C1 segment of cervical spinal cord (tissue), 14 donors: ENCODE data around the gene IPPK.
A peak's percentile ranks its signal among the peaks of the same experiment; 100 is the strongest.

Source experiments
- DNase-seq, 14 donors: peaks; one replicate each; lab custom pipeline; 2025; lab: John Stamatoyannopoulos, UW

The IPPK gene

GRCh38 chr9:92686954-92687353 lies 17.0 kb upstream of the IPPK start:
- DNase-seq: no peak

- DNase-seq: no peak
Measured at GRCh38 chr9:92685022-92685421, 15.1 kb upstream of the IPPK start.

GRCh38 chr9:92682269-92682668 lies 12.3 kb upstream of the IPPK start:
- DNase-seq: no peak

GRCh38 chr9:92680166-92681119 lies 10.5 kb upstream of the IPPK start:
- DNase-seq: no peak

- no peak for DNase-seq
Measured at GRCh38 chr9:92679413-92680165, 9.7 kb upstream of the IPPK start.

- DNase-seq: peak in 2 of 14 donors; percentile 4 to 48
Measured at GRCh38 chr9:92671323-92671722, 1.4 kb upstream of the IPPK start.

GRCh38 chr9:92669527-92669889 lies 423 bp downstream of the IPPK start:
- DNase-seq: peak in 3 of 14 donors; percentile 22 to 58 (median 54)

GRCh38 chr9:92668746-92669526 lies 995 bp downstream of the IPPK start:
- DNase-seq: no peak

- DNase-seq: no peak
Measured at GRCh38 chr9:92666912-92667532, 2.9 kb downstream of the IPPK start.

- no peak for DNase-seq
Measured at GRCh38 chr9:92666236-92666635, 3.7 kb downstream of the IPPK start.

- DNase-seq: no peak
Measured at GRCh38 chr9:92665836-92666235, 4.1 kb downstream of the IPPK start.

GRCh38 chr9:92664394-92665152 lies 5.4 kb downstream of the IPPK start:
- peak in 6 of 14 donors; percentile 22 to 50 (median 30) for DNase-seq

- DNase-seq: no peak
Measured at GRCh38 chr9:92663951-92664350, 6.0 kb downstream of the IPPK start.

- DNase-seq: no peak
Measured at GRCh38 chr9:92663126-92663525, 6.8 kb downstream of the IPPK start.

- no peak for DNase-seq
Measured at GRCh38 chr9:92661743-92662142, 8.2 kb downstream of the IPPK start.

GRCh38 chr9:92661127-92661526 lies 8.8 kb downstream of the IPPK start:
- DNase-seq: no peak

- DNase-seq: peak in 5 of 14 donors; percentile 5 to 54 (median 14)
Measured at GRCh38 chr9:92660266-92660665, 9.7 kb downstream of the IPPK start.

GRCh38 chr9:92659601-92660000 lies 10.3 kb downstream of the IPPK start:
- peak in 1 of 14 donors; percentile 5 for DNase-seq

GRCh38 chr9:92658611-92659010 lies 11.3 kb downstream of the IPPK start:
- DNase-seq: no peak

GRCh38 chr9:92658176-92658575 lies 11.8 kb downstream of the IPPK start:
- DNase-seq: no peak
